HEK293 (cell line): Measurements from ENCODE around the gene AHCYL2.

Source experiments
- ZFP3 ChIP-seq: fragments of 450-650 bp; formaldehyde crosslinking; IDR thresholded peaks from 2 replicates; pipeline ENCODE4 v1.5.1; 2016; ENCODE audit warnings: low read depth, missing biosample characterization, missing genetic modification characterization
- ZNF223 ChIP-seq: fragments of 450-650 bp; formaldehyde crosslinking; IDR thresholded peaks from 2 replicates; pipeline ENCODE4 v1.5.1; 2016; ENCODE audit warnings: missing biosample characterization, missing genetic modification characterization
- TF ChIP-seq, protein P1 (sequence below): fragments of 450-650 bp; formaldehyde crosslinking; IDR thresholded peaks from 2 replicates; pipeline ENCODE4 v1.5.1; 2016; ENCODE audit warnings: missing biosample characterization, missing genetic modification characterization

DNA sequence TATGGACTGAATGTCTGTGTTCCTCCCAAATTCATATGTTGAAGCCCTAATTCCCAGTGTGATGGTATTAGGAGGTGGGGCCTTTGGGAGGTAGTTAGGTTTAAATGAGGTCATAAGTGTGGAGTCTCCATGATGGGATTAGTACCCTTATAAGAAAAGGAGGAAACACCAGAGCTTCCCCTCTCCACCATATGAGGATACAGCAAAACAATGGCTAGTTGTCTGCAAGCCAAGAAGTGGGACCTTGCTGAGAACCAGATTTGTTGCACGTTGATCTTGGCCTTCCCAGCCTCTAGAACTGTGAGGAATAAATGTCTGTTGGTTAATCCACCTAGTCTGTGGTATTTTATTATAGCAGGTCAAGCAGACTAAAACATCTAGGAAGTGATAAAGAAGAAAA lies 102.2 kb downstream of the AHCYL2 start:
- TF ChIP-seq, protein P1, sequence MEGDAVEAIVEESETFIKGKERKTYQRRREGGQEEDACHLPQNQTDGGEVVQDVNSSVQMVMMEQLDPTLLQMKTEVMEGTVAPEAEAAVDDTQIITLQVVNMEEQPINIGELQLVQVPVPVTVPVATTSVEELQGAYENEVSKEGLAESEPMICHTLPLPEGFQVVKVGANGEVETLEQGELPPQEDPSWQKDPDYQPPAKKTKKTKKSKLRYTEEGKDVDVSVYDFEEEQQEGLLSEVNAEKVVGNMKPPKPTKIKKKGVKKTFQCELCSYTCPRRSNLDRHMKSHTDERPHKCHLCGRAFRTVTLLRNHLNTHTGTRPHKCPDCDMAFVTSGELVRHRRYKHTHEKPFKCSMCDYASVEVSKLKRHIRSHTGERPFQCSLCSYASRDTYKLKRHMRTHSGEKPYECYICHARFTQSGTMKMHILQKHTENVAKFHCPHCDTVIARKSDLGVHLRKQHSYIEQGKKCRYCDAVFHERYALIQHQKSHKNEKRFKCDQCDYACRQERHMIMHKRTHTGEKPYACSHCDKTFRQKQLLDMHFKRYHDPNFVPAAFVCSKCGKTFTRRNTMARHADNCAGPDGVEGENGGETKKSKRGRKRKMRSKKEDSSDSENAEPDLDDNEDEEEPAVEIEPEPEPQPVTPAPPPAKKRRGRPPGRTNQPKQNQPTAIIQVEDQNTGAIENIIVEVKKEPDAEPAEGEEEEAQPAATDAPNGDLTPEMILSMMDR (tag by site-specific recombination): no peak
- TF ChIP-seq ZFP3 (tag by site-specific recombination) (no peak), ZNF223 (no peak)
